Neural cell (in vitro differentiated cells): ENCODE measurements around the gene ALDH8A1. TPM values are rescaled to one million over a fixed set of nuclear protein-coding genes. Genes with fewer than 3 reads are reported as not detected.

Source experiments
- H2AFZ ChIP-seq: fragments of 200-600, 300-800 bp; sonication (generic), shearing (Covaris generic); 2 replicates; pipeline ENCODE4 v1.6.0; 2014; ENCODE audit warnings: low read depth, mild to moderate bottlenecking, antibody characterized with exemption, low read length, moderate library complexity
- H3F3A ChIP-seq: fragments of 200-600 bp; shearing (Covaris generic); 2 replicates; pipeline ENCODE4 v1.6.1; 2016; ENCODE audit warnings: mild to moderate bottlenecking, moderate library complexity, mixed read lengths, antibody characterized with exemption, low read length; ENCODE audit not compliant: insufficient read depth, poor library complexity, severe bottlenecking
- H3K27ac ChIP-seq: fragments of 200-600, 300-800 bp; sonication (generic), shearing (Covaris generic); 2 replicates; pipeline ENCODE4 v1.5.1; 2014; ENCODE audit warnings: mild to moderate bottlenecking, low read length, moderate library complexity
- H3K27me3 ChIP-seq: fragments of 300-800, 200-600 bp; sonication (generic), shearing (Covaris generic); 2 replicates; pipeline ENCODE4 v1.6.0; 2014; ENCODE audit warnings: mild to moderate bottlenecking, low read depth, low read length, moderate library complexity; ENCODE audit not compliant: insufficient read depth
- H3K36me3 ChIP-seq: fragments of 300-800, 200-600 bp; sonication (generic), shearing (Covaris generic); 2 replicates; pipeline ENCODE4 v1.5.1; 2014; ENCODE audit warnings: mild to moderate bottlenecking, antibody characterized with exemption, low read length, moderate library complexity; ENCODE audit not compliant: insufficient read depth
- H3K4me2 ChIP-seq: fragments of 300-800, 200-600 bp; sonication (generic), shearing (Covaris generic); 2 replicates; pipeline ENCODE4 v1.6.0; 2014; ENCODE audit warnings: mild to moderate bottlenecking, low read length
- H3K4me3 ChIP-seq: fragments of 300-800, 200-600 bp; sonication (generic), shearing (Covaris generic); 2 replicates; pipeline ENCODE4 v1.5.1; 2014; ENCODE audit warnings: mild to moderate bottlenecking, low read length, moderate library complexity
- H3K79me2 ChIP-seq: fragments of 200-600 bp; shearing (Covaris generic); replicated peaks from 2 replicates; pipeline ENCODE4 v1.6.0; 2014; ENCODE audit warnings: mild to moderate bottlenecking, low read length, moderate library complexity; ENCODE audit not compliant: insufficient read depth
- H3K9ac ChIP-seq: fragments of 300-800, 200-600 bp; sonication (generic), shearing (Covaris generic); 2 replicates; pipeline ENCODE4 v1.6.1; 2016; ENCODE audit warnings: mild to moderate bottlenecking, low read length, mixed read lengths
- H3K9me2 ChIP-seq: fragments of 200-600 bp; shearing (Covaris generic); 2 replicates; pipeline ENCODE4 v1.6.1; 2016; ENCODE audit warnings: mild to moderate bottlenecking, low read length, mixed read lengths; ENCODE audit not compliant: insufficient read depth
- H3K9me3 ChIP-seq: fragments of 200-600, 300-800 bp; sonication (generic), shearing (Covaris generic); 2 replicates; pipeline ENCODE4 v1.6.1; 2016; ENCODE audit warnings: mild to moderate bottlenecking, mixed run types, low read length, moderate library complexity, mixed read lengths
- H4K20me1 ChIP-seq: fragments of 200-600 bp; shearing (Covaris generic); 2 replicates; pipeline ENCODE4 v1.6.1; 2016; ENCODE audit warnings: mild to moderate bottlenecking, mixed run types; ENCODE audit not compliant: insufficient read depth
- CTCF ChIP-seq: fragments of 450-650 bp; IDR thresholded peaks from 2 replicates; pipeline ENCODE4 v1.5.1; 2014; ENCODE audit warnings: antibody characterized with exemption, mild to moderate bottlenecking, moderate library complexity; ENCODE audit not compliant: poor library complexity, severe bottlenecking
- EP300 ChIP-seq: fragments of 450-650 bp; conservative IDR thresholded peaks from 2 replicates; pipeline ENCODE4 v1.6.1; 2014; ENCODE audit warnings: antibody characterized with exemption, mild to moderate bottlenecking, moderate library complexity; ENCODE audit not compliant: poor library complexity, severe bottlenecking
- EZH2 ChIP-seq: fragments of 200-600, 300-800 bp; shearing (Covaris generic), sonication (generic); IDR thresholded peaks from 2 replicates; pipeline ENCODE4 v1.6.1; 2014; ENCODE audit warnings: antibody characterized with exemption, low read length, borderline replicate concordance, mild to moderate bottlenecking; ENCODE audit not compliant: insufficient read depth, poor library complexity, severe bottlenecking
- MXI1 ChIP-seq: fragments of 450-650 bp; conservative IDR thresholded peaks from 2 replicates; pipeline ENCODE4 v1.6.1; 2014; ENCODE audit warnings: antibody characterized with exemption, mild to moderate bottlenecking; ENCODE audit not compliant: poor library complexity, severe bottlenecking
- POLR2AphosphoS5 ChIP-seq: IDR thresholded peaks from 2 replicates; pipeline ENCODE4 v1.6.1; 2012
- RAD21 ChIP-seq: fragments of 450-650 bp; conservative IDR thresholded peaks from 2 replicates; pipeline ENCODE4 v1.6.1; 2014; ENCODE audit warnings: antibody characterized with exemption, mild to moderate bottlenecking, moderate library complexity
- REST ChIP-seq: IDR thresholded peaks from 2 replicates; pipeline ENCODE4 v1.6.1; 2012; ENCODE audit warnings: borderline replicate concordance
- SMC3 ChIP-seq: fragments of 450-650 bp; conservative IDR thresholded peaks from 2 replicates; pipeline ENCODE4 v1.6.1; 2014; ENCODE audit warnings: antibody characterized with exemption, mild to moderate bottlenecking, moderate library complexity; ENCODE audit not compliant: poor library complexity
- TAF1 ChIP-seq: IDR thresholded peaks from 2 replicates; pipeline ENCODE4 v1.6.1; 2012; ENCODE audit warnings: low read depth
- polyA plus RNA-seq: library from polyadenylated mRNA; depleted of rRNA; stranded (reverse); fragments of >200 nt; gene quantifications from 2 replicates; pipeline ENCODE4 v1.2.3, GENCODE V29; 2014

Gene ALDH8A1
- polyA plus RNA-seq, 1 donor from 2014 or later = 6.9 TPM

- Histone ChIP-seq H3K9me3 (no peaks in the 10 kb centered on the region), H3K79me2 (no peaks in the 10 kb centered on the region), H3K27ac (no peak overlapping the region), H3K9ac (no peak overlapping the region), H3K9me2 (no peaks in the 10 kb centered on the region), H3K36me3 (no peaks in the 10 kb centered on the region), H3F3A (no peaks in the 10 kb centered on the region), H2AFZ (no peak overlapping the region), H3K27me3 (no peaks in the 10 kb centered on the region), H4K20me1 (no peaks in the 10 kb centered on the region), H3K4me3 (no peak overlapping the region), H3K4me2 (no peak overlapping the region)
- TF ChIP-seq MXI1 = no peak
- TF ChIP-seq SMC3 = no peak
- no peak for TF ChIP-seq POLR2AphosphoS5
- no peak for TF ChIP-seq REST
- TF ChIP-seq EP300 = no peak
- no peak for TF ChIP-seq CTCF
- TF ChIP-seq RAD21 = no peak
- no peak for TF ChIP-seq EZH2
- TF ChIP-seq TAF1 = no peak
Measured at GRCh38 chr6:134994431-134994830, 44.5 kb upstream of the ALDH8A1 start.

- Histone ChIP-seq H3K4me2 (no peak overlapping the region), H3K9me2 (no peaks in the 10 kb centered on the region), H3K27ac (no peak overlapping the region), H3F3A (no peaks in the 10 kb centered on the region), H4K20me1 (no peaks in the 10 kb centered on the region), H2AFZ (no peak overlapping the region), H3K27me3 (no peaks in the 10 kb centered on the region), H3K9me3 (no peaks in the 10 kb centered on the region), H3K4me3 (no peak overlapping the region), H3K9ac (no peak overlapping the region), H3K79me2 (no peaks in the 10 kb centered on the region), H3K36me3 (no peaks in the 10 kb centered on the region)
- TF ChIP-seq RAD21 = no peak
Measured at GRCh38 chr6:134992155-134992554, 42.3 kb upstream of the ALDH8A1 start.

- Histone ChIP-seq H3F3A (no peaks in the 10 kb centered on the region), H3K79me2 (no peaks in the 10 kb centered on the region), H3K4me3 (no peak overlapping the region), H3K27me3 (no peaks in the 10 kb centered on the region), H4K20me1 (no peaks in the 10 kb centered on the region), H2AFZ (no peak overlapping the region), H3K9me2 (no peaks in the 10 kb centered on the region), H3K9me3 (no peaks in the 10 kb centered on the region), H3K9ac (no peak overlapping the region), H3K36me3 (no peaks in the 10 kb centered on the region), H3K27ac (no peak overlapping the region), H3K4me2 (no peak overlapping the region)
- TF ChIP-seq CTCF = no peak
- no peak for TF ChIP-seq TAF1
- TF ChIP-seq MXI1 = no peak
- no peak for TF ChIP-seq SMC3
- no peak for TF ChIP-seq EZH2
- no peak for TF ChIP-seq RAD21
- no peak for TF ChIP-seq REST
- no peak for TF ChIP-seq POLR2AphosphoS5
- TF ChIP-seq EP300 = no peak
Measured at GRCh38 chr6:134990262-134990661, 40.4 kb upstream of the ALDH8A1 start.
